BLaER1 (cell line): Measurements from ENCODE around the gene HIVEP3.

Experiments
- H3K27ac ChIP-seq: shearing (Covaris generic); formaldehyde crosslinking; 2 replicates; pipeline ENCODE4 v1.8.1; 2022
- H3K27me3 ChIP-seq: shearing (Covaris generic); formaldehyde crosslinking; 2 replicates; pipeline ENCODE4 v1.8.1; 2022
- H3K36me3 ChIP-seq: shearing (Covaris generic); formaldehyde crosslinking; 2 replicates; pipeline ENCODE4 v1.8.1; 2022
- H3K4me1 ChIP-seq: shearing (Covaris generic); formaldehyde crosslinking; 2 replicates; pipeline ENCODE4 v1.8.1; 2022
- H3K4me2 ChIP-seq: shearing (Covaris generic); formaldehyde crosslinking; 2 replicates; pipeline ENCODE4 v1.8.1; 2022
- H3K4me3 ChIP-seq: shearing (Covaris generic); formaldehyde crosslinking; 2 replicates; pipeline ENCODE4 v1.8.1; 2022
- H3K9ac ChIP-seq: shearing (Covaris generic); formaldehyde crosslinking; 2 replicates; pipeline ENCODE4 v1.8.1; 2022
- H3K9me3 ChIP-seq: shearing (Covaris generic); formaldehyde crosslinking; 2 replicates; pipeline ENCODE4 v1.8.1; 2022
- H4K20me1 ChIP-seq: shearing (Covaris generic); formaldehyde crosslinking; 2 replicates; pipeline ENCODE4 v1.8.1; 2022
- Cebpa-rat ChIP-seq: shearing (Covaris generic); IDR thresholded peaks from 2 replicates; pipeline ENCODE4 v1.8.1; 2022

HIVEP3 gene

GRCh38 chr1:41913014-41913413, 5.7 kb downstream of the HIVEP3 start:
- no peaks in the 10 kb centered on the region for H3K9me3 ChIP-seq
- no peak overlapping the region for H3K9ac ChIP-seq
- H3K4me3 ChIP-seq, result no peak overlapping the region
- no peaks in the 10 kb centered on the region for H3K36me3 ChIP-seq
- H3K4me1 ChIP-seq, result no peaks in the 10 kb centered on the region
- no peaks in the 10 kb centered on the region for H3K27me3 ChIP-seq
- H3K4me2 ChIP-seq, result no peak overlapping the region
- no peak for TF ChIP-seq Cebpa-rat
- H4K20me1 ChIP-seq, result no peaks in the 10 kb centered on the region
- no peak overlapping the region for H3K27ac ChIP-seq

DNA sequence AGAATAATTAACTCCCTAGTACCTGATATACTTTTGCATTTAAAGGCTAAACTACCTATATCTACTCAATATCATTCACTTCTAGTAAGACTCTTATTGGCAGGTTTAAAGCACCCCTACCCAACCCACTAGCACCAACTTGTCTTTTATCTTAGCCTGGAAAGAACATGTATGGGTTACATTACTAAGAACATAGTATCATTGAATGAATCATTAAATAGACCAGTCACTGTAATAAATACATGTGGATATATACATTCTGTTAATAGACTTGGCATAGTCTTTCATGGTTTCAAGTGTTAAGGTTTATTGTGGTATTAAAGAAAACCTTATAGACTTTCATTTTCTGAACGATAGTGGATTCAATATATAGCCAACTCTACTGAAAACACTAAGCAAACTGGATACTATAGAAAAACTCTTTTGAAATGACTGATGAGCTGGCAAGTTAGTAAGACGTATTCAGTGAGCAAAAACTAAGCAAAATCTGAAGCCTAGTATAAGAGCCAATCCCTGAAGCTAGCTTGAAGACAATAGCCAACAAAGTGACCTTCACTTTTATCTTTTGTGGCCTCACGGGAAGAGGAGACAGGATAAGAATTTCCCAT, 10.3 kb downstream of the HIVEP3 start:
- H3K4me1 ChIP-seq, result no peaks in the 10 kb centered on the region
- TF ChIP-seq Cebpa-rat, result no peak
- no peak overlapping the region for H3K4me3 ChIP-seq
- H3K27me3 ChIP-seq, result no peaks in the 10 kb centered on the region
- H4K20me1 ChIP-seq, result no peaks in the 10 kb centered on the region
- no peaks in the 10 kb centered on the region for H3K36me3 ChIP-seq
- no peak overlapping the region for H3K27ac ChIP-seq
- no peaks in the 10 kb centered on the region for H3K9me3 ChIP-seq
- H3K4me2 ChIP-seq, result no peak overlapping the region
- H3K9ac ChIP-seq, result no peak overlapping the region

DNA sequence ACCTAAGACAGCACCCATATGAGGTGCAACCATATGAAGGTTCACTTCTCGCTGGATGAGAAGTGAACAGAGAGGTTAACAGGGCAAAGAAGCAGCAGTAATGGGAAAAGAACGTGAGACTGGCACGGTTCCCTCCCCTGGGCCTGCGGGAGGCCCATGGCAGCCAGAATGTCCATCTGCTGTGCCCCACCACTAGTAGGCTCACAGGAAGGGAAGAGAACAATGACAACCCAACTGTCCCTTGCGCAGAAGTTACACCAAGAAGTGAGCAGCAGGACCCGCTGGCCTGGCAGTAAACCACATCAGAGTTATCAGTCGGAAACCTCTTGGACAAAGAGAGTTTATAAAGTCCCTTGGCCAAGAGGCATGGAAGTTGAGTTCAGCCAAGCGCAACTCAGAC, 11.3 kb downstream of the HIVEP3 start:
- H3K4me1 ChIP-seq, result peaks cover 3% of the 10 kb centered on the region
- TF ChIP-seq Cebpa-rat, result no peak
- no peaks in the 10 kb centered on the region for H3K36me3 ChIP-seq
- no peaks in the 10 kb centered on the region for H3K27me3 ChIP-seq
- no peak overlapping the region for H3K9ac ChIP-seq
- H3K27ac ChIP-seq, result no peak overlapping the region
- no peaks in the 10 kb centered on the region for H3K9me3 ChIP-seq
- H4K20me1 ChIP-seq, result no peaks in the 10 kb centered on the region
- H3K4me3 ChIP-seq, result no peak overlapping the region
- no peak overlapping the region for H3K4me2 ChIP-seq

GRCh38 chr1:41906943-41907342, 11.8 kb downstream of the HIVEP3 start:
- Histone ChIP-seq H3K27ac (no peak overlapping the region), H3K36me3 (no peaks in the 10 kb centered on the region)
- no peak for TF ChIP-seq Cebpa-rat

GRCh38 chr1:41905093-41905675, 13.5 kb downstream of the HIVEP3 start:
- no peak overlapping the region for H3K9ac ChIP-seq

More at GRCh38 chr1:41906943-41907342, 11.8 kb downstream of the HIVEP3 start:
- Histone ChIP-seq H3K4me3 (no peak overlapping the region), H3K9me3 (no peaks in the 10 kb centered on the region), H3K9ac (no peak overlapping the region), H3K4me1 (peaks cover 8% of the 10 kb centered on the region), H3K4me2 (no peak overlapping the region), H4K20me1 (no peaks in the 10 kb centered on the region), H3K27me3 (no peaks in the 10 kb centered on the region)

GRCh38 chr1:41902664-41903063, 16.1 kb downstream of the HIVEP3 start:
- H3K27me3 ChIP-seq, result no peaks in the 10 kb centered on the region
- peaks cover 24% of the 10 kb centered on the region for H3K4me1 ChIP-seq
- no peak overlapping the region for H3K4me3 ChIP-seq
- H3K9ac ChIP-seq, result no peak overlapping the region
- no peak overlapping the region for H3K27ac ChIP-seq
- H3K9me3 ChIP-seq, result no peaks in the 10 kb centered on the region
- no peaks in the 10 kb centered on the region for H3K36me3 ChIP-seq
- H3K4me2 ChIP-seq, result no peak overlapping the region
- TF ChIP-seq Cebpa-rat, result no peak
- H4K20me1 ChIP-seq, result no peaks in the 10 kb centered on the region

More at GRCh38 chr1:41905093-41905675, 13.5 kb downstream of the HIVEP3 start:
- Histone ChIP-seq H3K27ac (no peak overlapping the region), H3K36me3 (no peaks in the 10 kb centered on the region), H3K27me3 (no peaks in the 10 kb centered on the region), H3K9me3 (no peaks in the 10 kb centered on the region), H3K4me1 (peaks cover 13% of the 10 kb centered on the region), H3K4me3 (no peak overlapping the region), H4K20me1 (no peaks in the 10 kb centered on the region), H3K4me2 (no peak overlapping the region)
- TF ChIP-seq Cebpa-rat, result no peak

GRCh38 chr1:41902159-41902577, 16.6 kb downstream of the HIVEP3 start:
- Histone ChIP-seq H3K36me3 (no peaks in the 10 kb centered on the region), H3K27ac (no peak overlapping the region; the same call in 1 of the 2 replicates), H3K4me1 (peaks cover 28% of the 10 kb centered on the region), H3K9ac (no peak overlapping the region), H3K27me3 (no peaks in the 10 kb centered on the region), H3K4me2 (peak overlapping the region; percentile 24; the same call in 1 of the 2 replicates), H3K4me3 (no peak overlapping the region), H3K9me3 (no peaks in the 10 kb centered on the region), H4K20me1 (no peaks in the 10 kb centered on the region)
- no peak for TF ChIP-seq Cebpa-rat

GRCh38 chr1:41901551-41901950, 17.2 kb downstream of the HIVEP3 start:
- H3K36me3 ChIP-seq, result no peaks in the 10 kb centered on the region
- no peaks in the 10 kb centered on the region for H4K20me1 ChIP-seq
- H3K9me3 ChIP-seq, result no peaks in the 10 kb centered on the region
- no peaks in the 10 kb centered on the region for H3K27me3 ChIP-seq
- no peak overlapping the region for H3K9ac ChIP-seq
- H3K4me1 ChIP-seq, result peaks cover 28% of the 10 kb centered on the region
- no peak overlapping the region for H3K4me2 ChIP-seq
- H3K4me3 ChIP-seq, result no peak overlapping the region
- TF ChIP-seq Cebpa-rat, result no peak
- H3K27ac ChIP-seq, result no peak overlapping the region

GRCh38 chr1:41900603-41901444, 17.9 kb downstream of the HIVEP3 start:
- no peak for TF ChIP-seq Cebpa-rat
- no peaks in the 10 kb centered on the region for H3K9me3 ChIP-seq
- H3K27me3 ChIP-seq, result no peaks in the 10 kb centered on the region
- peaks cover 28% of the 10 kb centered on the region for H3K4me1 ChIP-seq
- no peak overlapping the region for H3K4me2 ChIP-seq
- H4K20me1 ChIP-seq, result no peaks in the 10 kb centered on the region
- no peak overlapping the region for H3K9ac ChIP-seq
- no peaks in the 10 kb centered on the region for H3K36me3 ChIP-seq
- no peak overlapping the region for H3K27ac ChIP-seq
- no peak overlapping the region for H3K4me3 ChIP-seq

DNA sequence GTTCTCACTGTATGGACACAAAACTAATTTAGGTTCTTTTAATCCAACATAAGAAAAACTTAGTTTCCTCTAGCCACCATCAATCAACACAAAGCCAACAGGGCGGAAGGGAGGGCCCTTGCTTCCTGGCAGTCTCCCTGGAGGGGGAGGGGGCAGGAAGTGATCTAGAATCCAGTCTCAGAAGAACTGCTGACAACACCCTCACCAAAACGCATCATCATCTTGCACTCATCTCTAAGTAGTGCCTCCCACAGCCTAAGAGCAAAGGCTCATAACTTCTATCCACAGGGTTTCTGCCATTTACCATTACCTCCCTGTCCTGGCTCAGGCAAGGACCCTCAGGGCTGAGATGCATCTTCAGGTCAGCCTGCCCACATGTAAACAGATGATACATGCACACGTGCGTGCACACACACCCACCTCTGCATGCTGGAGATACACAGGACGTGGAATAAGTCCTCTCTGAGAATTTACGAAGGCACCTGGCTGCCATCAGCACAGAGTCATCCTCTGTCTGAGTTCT, 20.5 kb downstream of the HIVEP3 start:
- no peaks in the 10 kb centered on the region for H4K20me1 ChIP-seq
- peaks cover 30% of the 10 kb centered on the region for H3K4me1 ChIP-seq
- H3K27ac ChIP-seq, result peak overlapping the region; percentile 56
- no peak for TF ChIP-seq Cebpa-rat
- H3K9ac ChIP-seq, result no peak overlapping the region
- H3K27me3 ChIP-seq, result no peaks in the 10 kb centered on the region
- H3K4me2 ChIP-seq, result peak overlapping the region; percentile 69
- H3K36me3 ChIP-seq, result no peaks in the 10 kb centered on the region
- no peak overlapping the region for H3K4me3 ChIP-seq
- no peaks in the 10 kb centered on the region for H3K9me3 ChIP-seq
